B cell (primary cell): ENCODE measurements around the gene CINP. TPM values are rescaled to one million over a fixed set of nuclear protein-coding genes. Genes with fewer than 3 reads are reported as not detected.
A peak's percentile ranks its signal among the peaks of the same experiment; 100 is the strongest.

Experiments
- ATAC-seq: fragments of 200-7000 bp; cut with Tn5 transposase; one replicate; pipeline ENCODE4 v1.10.0; 2021; ENCODE audit warnings: low read depth, mild to moderate bottlenecking, moderate number of reproducible peaks, moderate library complexity
- CTCF ChIA-PET: fragments of 350-600 bp; sonication (Branson Sonifier 250); formaldehyde crosslinking; loops from one replicate; lab custom pipeline; 2021; ENCODE audit warnings: antibody characterized with exemption, inconsistent platforms; lab: Charles Lee
- POLR2A ChIA-PET: fragments of 350-600 bp; sonication (Branson Sonifier 250); formaldehyde crosslinking; loops from one replicate; lab custom pipeline; 2021; ENCODE audit warnings: antibody characterized with exemption; lab: Charles Lee
- DNase-seq: peaks from one replicate; pipeline ENCODE4 v3.0.0; 2013
- H2AFZ ChIP-seq: 2 replicates; pipeline ENCODE4 v1.6.1; 2012; ENCODE audit warnings: mild to moderate bottlenecking, low read depth, low read length; ENCODE audit not compliant: insufficient read depth, poor library complexity, severe bottlenecking
- H3K27ac ChIP-seq, 2 donors: 1 replicate in 1 of 2; 2 replicates in 1 of 2; pipeline ENCODE4 v1.5.1; 2012 to 2013; ENCODE audit warnings: low read length in 2 of 2, mild to moderate bottlenecking in 2 of 2, moderate library complexity in 1 of 2
- H3K27me3 ChIP-seq, 4 experiments: fragments of 200-600 bp in 1 of 4; sonication (generic) in 1 of 4; replicated peaks in 1 of 4; 1 replicate in 2 of 4; 2 replicates in 2 of 4; pipeline versions ENCODE4 v1.6.1 to v1.7.0; 2013 to 2016; ENCODE audit warnings: low read length in 3 of 4, mild to moderate bottlenecking in 2 of 4, mixed read lengths in 1 of 4, moderate library complexity in 1 of 4; ENCODE audit not compliant: insufficient read depth in 4 of 4, control insufficient read depth in 3 of 4; ENCODE audit errors: control extremely low read depth in 1 of 4
- H3K36me3 ChIP-seq, 2 experiments: replicated peaks in 1 of 2; 1 replicate in 1 of 2; 2 replicates in 1 of 2; pipeline versions ENCODE4 v1.6.1 to v1.7.1; 2013; ENCODE audit warnings: low read length in 1 of 2; ENCODE audit not compliant: insufficient read depth in 2 of 2, control insufficient read depth in 1 of 2; ENCODE audit errors: control extremely low read depth in 1 of 2, extremely low read depth in 1 of 2
- H3K4me1 ChIP-seq, 2 donors: fragments of 200-600 bp in 1 of 2; sonication (generic) in 1 of 2; 1 replicate in 1 of 2; 2 replicates in 1 of 2; pipeline versions ENCODE4 v1.5.1 to v1.6.1; 2013 to 2017; ENCODE audit warnings: low read length in 2 of 2; ENCODE audit not compliant: control insufficient read depth in 2 of 2, insufficient read depth in 2 of 2
- H3K4me2 ChIP-seq: replicated peaks from 2 replicates; pipeline ENCODE3; 2012; ENCODE audit warnings: mild to moderate bottlenecking, low read depth, low read length; ENCODE audit not compliant: poor library complexity, severe bottlenecking
- H3K4me3 ChIP-seq, 5 experiments: fragments of 200-600 bp in 1 of 5; sonication (generic) in 1 of 5; 1 replicate in 3 of 5; 2 replicates in 2 of 5; pipeline versions ENCODE4 v1.5.1 to v1.7.0; 2011 to 2016; ENCODE audit warnings: low read length in 4 of 5, mild to moderate bottlenecking in 4 of 5, low read depth in 2 of 5, control low read depth in 1 of 5, moderate library complexity in 1 of 5; ENCODE audit not compliant: insufficient read depth in 1 of 5; ENCODE audit errors: control extremely low read depth in 1 of 5, extremely low read depth in 1 of 5
- H3K79me2 ChIP-seq: fragments of 200-600 bp; sonication (generic); one replicate; pipeline ENCODE4 v1.6.0; 2016; ENCODE audit warnings: low read length; ENCODE audit not compliant: control insufficient read depth, insufficient read depth
- H3K9ac ChIP-seq: fragments of 200-600 bp; sonication (generic); 2 replicates; pipeline ENCODE4 v1.6.1; 2017; ENCODE audit warnings: mild to moderate bottlenecking, low read length, moderate library complexity
- H3K9me3 ChIP-seq, 3 donors: one replicate each; pipeline versions ENCODE4 v1.6.1 to v1.7.1; 2013; ENCODE audit warnings: low read length in 2 of 3; ENCODE audit not compliant: control insufficient read depth in 2 of 3, insufficient read depth in 1 of 3; ENCODE audit errors: control extremely low read depth in 1 of 3
- H4K20me1 ChIP-seq: 2 replicates; pipeline ENCODE4 v1.6.0; 2012; ENCODE audit warnings: mild to moderate bottlenecking, low read length; ENCODE audit not compliant: insufficient read depth, control insufficient read depth, poor library complexity, severe bottlenecking
- H3K27ac Mint-ChIP-seq: one replicate; pipeline ENCODE4 v1.8.0; 2021; ENCODE audit warnings: mixed read lengths
- H3K27me3 Mint-ChIP-seq: one replicate; pipeline ENCODE4 v1.8.0; 2021; ENCODE audit warnings: mixed read lengths
- H3K4me1 Mint-ChIP-seq: one replicate; pipeline ENCODE4 v1.8.0; 2021; ENCODE audit warnings: mixed read lengths
- H3K4me3 Mint-ChIP-seq: one replicate; pipeline ENCODE4 v1.8.0; 2021; ENCODE audit warnings: mixed read lengths
- H3K9me3 Mint-ChIP-seq: one replicate; pipeline ENCODE4 v1.8.0; 2022; ENCODE audit warnings: mixed read lengths; ENCODE audit not compliant: insufficient read depth
- EZH2 ChIP-seq: IDR thresholded peaks from 2 replicates; pipeline ENCODE4 v1.6.1; 2012; ENCODE audit warnings: borderline replicate concordance, low read depth, mild to moderate bottlenecking, moderate library complexity, low read length; ENCODE audit not compliant: insufficient read depth, poor library complexity, severe bottlenecking
- WGBS: methylation state at CpG from one replicate; pipeline ENCODE4 v1.1.5; 2013; ENCODE audit warnings: missing lambda C conversion rate; ENCODE audit not compliant: insufficient coverage; 5-methylcytosine and 5-hydroxymethylcytosine counted together
- intact Hi-C: fragments of 100-400 bp; cut with micrococcal nuclease; formaldehyde crosslinking; loops from one replicate; pipeline ENCODE4 v1.10.0; 2022
- polyA plus RNA-seq: library from polyadenylated mRNA; depleted of rRNA; stranded (reverse); fragments of >200 nt; gene quantifications from 2 replicates; pipeline ENCODE4 v1.2.3, GENCODE V29; 2012
- total RNA-seq, 2 donors: library from RNA; stranded (reverse); fragments of 120-200 nt in 1 of 2; gene quantifications; 1 replicate in 1 of 2; 2 replicates in 1 of 2; pipeline versions ENCODE4 v1.2.3 to v1.2.4, GENCODE V29; 2013 to 2022
- TF ChIP-seq, protein P1 (sequence below): fragments of 200-600 bp; IDR thresholded peaks from one replicate; pipeline ENCODE4 v1.8.0; 2022; ENCODE audit warnings: antibody characterized with exemption, mild to moderate bottlenecking

CINP gene
- total and polyA plus RNA-seq, 2 donors (not counting 1 experiment from before 2014, with no cell fraction given): 21.9 to 28.8 TPM

DNA sequence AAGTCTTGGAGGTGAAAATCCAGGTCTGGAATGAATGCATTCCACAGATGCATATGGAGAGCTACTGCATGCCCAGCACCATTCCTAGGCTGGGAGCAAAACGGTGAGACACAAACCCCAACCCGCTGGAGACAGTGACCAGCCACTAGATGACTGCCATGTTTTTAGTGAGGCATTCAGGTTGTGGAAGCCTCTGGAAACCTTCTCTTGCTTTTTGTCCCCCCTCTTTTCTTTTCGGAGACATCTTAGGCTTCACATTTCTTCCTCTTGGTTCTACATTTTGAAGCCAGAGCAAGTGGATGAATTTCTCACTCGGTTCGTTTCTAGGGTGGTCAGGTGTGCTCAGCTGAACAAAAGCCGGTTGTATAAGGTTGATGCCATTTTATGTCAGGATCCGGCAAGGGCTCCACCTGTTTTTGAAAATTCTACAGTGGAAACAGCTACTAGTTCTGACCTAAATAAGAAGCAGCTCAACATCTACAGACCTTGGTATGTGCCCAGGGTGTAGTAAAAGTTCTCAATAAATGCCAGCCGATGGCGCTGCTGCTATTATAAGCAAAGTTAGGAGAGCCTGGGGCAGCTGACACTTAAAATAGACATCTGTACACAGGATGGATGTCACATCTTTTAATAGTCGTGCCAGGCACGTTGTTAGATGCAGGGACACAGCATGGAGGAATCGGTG is 45.0 kb downstream of the CINP start:
- Histone ChIP-seq H3K36me3 (no peaks in the 10 kb centered on the region), H3K27ac (peak overlapping the region in 1 of 2 donors; percentile 20), H3K9me3 (no peaks in the 10 kb centered on the region), H3K79me2 (no peaks in the 10 kb centered on the region), H3K4me3 (peak overlapping the region; percentile 15 to 80 (median 63)), H3K9ac (peak overlapping the region; percentile 71), H2AFZ (peak overlapping the region; percentile 78), H3K4me1 (peaks cover 38 to 53% of the 10 kb centered on the region in 2 donors), H4K20me1 (no peaks in the 10 kb centered on the region), H3K27me3 (no peaks in the 10 kb centered on the region), H3K4me2 (peak overlapping the region; percentile 88)
- CTCF ChIA-PET: interaction anchor here (0.8 to 3.9 kb wide), 11 partner anchors 8 to 611 kb away, joined by 3 to 48 read pairs (median 3); partner anchors contain the start of gene MOK
- H3K27me3 Mint-ChIP-seq: no peaks in the 10 kb centered on the region
- POLR2A ChIA-PET: interaction anchor here (0.5 to 1.4 kb wide), 4 partner anchors 13 to 1017 kb away, joined by 3 to 4 read pairs (median 3); partner anchors contain the start of genes CINP, EIF5, MOK and TECPR2
- H3K4me1 Mint-ChIP-seq: peaks cover 61% of the 10 kb centered on the region
- no peak for ATAC-seq
- WGBS: 59% methylated on average over 5 of the region's 12 CpGs
- H3K9me3 Mint-ChIP-seq: no peaks in the 10 kb centered on the region
- TF ChIP-seq EZH2: no peak
- TF ChIP-seq, protein P1, sequence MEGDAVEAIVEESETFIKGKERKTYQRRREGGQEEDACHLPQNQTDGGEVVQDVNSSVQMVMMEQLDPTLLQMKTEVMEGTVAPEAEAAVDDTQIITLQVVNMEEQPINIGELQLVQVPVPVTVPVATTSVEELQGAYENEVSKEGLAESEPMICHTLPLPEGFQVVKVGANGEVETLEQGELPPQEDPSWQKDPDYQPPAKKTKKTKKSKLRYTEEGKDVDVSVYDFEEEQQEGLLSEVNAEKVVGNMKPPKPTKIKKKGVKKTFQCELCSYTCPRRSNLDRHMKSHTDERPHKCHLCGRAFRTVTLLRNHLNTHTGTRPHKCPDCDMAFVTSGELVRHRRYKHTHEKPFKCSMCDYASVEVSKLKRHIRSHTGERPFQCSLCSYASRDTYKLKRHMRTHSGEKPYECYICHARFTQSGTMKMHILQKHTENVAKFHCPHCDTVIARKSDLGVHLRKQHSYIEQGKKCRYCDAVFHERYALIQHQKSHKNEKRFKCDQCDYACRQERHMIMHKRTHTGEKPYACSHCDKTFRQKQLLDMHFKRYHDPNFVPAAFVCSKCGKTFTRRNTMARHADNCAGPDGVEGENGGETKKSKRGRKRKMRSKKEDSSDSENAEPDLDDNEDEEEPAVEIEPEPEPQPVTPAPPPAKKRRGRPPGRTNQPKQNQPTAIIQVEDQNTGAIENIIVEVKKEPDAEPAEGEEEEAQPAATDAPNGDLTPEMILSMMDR: no peak
- peak overlapping the region; percentile 99 for H3K27ac Mint-ChIP-seq
- peak overlapping the region; percentile 96 for H3K4me3 Mint-ChIP-seq
- DNase-seq: peak; percentile 49
- intact Hi-C loops: loop anchor here (2.0 to 5.0 kb wide), 5 partner anchors 13 to 1015 kb away; partner anchors contain the start of genes EIF5, MOK, PPP2R5C and RCOR1
